Dermis microvascular lymphatic vessel endothelial cell (primary cell): ENCODE data around the gene CDH13. TPM values are rescaled to one million over a fixed set of nuclear protein-coding genes. Genes with fewer than 3 reads are reported as not detected.

Source experiments
- DNase-seq, 2 donors: peaks; one replicate each; pipeline versions ENCODE4 v3.0.0 to v3.0.0-alpha.2; 2010; ENCODE audit warnings: low read depth in 2 of 2
- total RNA-seq: library from RNA; depleted of rRNA; stranded (reverse); fragments of >200 nt; gene quantifications from 2 replicates; pipeline ENCODE4 v1.2.1, GENCODE V29; 2014

Gene CDH13
- total RNA-seq, 1 donor from 2014 or later = 68.9 TPM

DNA sequence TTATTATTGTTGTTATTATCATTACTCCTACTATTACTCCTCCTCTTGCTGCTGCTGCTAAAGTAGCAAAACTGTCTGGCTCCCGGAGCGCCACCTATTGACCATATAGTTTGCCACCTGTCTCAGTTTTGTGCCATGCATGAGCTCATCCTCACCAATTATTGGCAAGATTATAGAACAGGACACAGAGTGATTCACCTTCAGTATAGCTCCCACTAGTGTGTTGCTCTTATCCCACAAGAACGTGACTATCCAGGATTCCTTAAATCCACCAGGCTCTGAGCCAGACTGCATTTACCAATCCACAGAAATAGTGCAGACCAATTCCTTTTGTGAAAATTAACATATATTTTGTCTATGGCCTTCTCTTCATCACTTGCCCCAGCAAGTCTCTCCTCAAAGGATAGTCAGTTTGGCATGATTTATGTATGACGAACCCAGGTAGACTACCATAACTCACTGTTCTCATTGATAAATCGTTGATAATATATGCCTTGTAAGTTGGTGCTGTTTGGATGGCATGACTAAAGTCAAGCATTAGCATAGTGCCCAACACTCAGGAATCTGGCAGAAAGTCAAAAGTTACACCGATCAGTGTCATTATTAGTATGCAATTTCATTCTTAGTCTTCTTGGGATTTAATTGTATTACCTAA lies 775.5 kb downstream of the CDH13 start:
- no peak for DNase-seq

DNA sequence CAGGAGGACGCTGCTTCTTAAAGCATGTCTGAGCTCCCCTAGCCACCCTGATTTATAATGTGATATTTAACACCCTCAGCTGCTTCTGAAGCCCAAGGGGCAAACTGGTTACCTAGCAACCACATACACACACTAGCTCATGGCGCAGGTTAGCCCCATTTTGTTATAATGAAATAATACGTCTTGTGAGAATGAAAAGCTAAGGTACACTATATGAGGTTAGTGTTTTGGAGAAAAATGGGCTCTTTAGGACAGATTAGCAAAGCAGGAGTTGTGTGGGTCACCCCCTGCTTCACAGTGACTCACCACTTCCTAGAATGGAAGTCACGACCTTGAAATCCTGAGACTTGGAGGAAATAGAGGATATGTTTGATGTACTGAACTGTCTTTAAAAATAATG lies 776.2 kb downstream of the CDH13 start:
- peak in 1 of 2 donors; percentile 61 for DNase-seq

DNA sequence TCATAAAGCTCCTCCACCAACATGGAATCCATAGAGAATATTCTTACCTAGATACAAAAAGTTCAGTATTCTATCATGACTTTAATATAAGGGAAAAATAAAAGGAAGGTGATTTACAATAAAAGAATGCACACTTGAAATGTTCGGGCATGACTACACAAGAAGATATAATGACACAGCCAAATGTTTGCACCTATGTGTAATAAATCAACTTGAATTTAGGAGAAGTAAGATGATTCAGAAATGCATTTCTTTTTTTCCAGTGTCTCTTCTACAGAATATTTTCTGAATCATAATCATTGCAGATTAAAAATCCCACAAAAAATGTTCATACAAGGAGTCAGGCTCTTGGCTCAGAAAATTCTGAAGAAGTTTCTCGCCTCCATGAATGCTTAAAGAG lies 777.0 kb downstream of the CDH13 start:
- DNase-seq = peak in 1 of 2 donors; percentile 26

DNA sequence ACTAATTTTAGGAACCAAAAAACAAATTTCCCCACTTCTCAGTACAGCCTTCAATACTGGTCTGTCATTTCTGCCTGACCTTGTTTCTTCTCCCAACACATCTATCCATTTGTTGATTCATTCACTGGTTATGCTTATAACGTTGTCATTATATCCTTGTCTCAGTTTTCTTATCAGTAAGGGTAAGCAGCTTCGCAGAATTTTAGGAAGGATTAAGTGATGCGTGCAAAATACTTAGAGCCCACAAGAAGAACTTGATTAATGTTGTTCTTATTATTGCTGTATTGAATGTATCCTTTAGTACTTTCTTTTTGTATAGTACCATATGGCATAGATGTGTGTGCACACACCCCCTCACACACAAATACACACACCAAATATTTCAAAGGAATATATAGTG lies 777.5 kb downstream of the CDH13 start:
- no peak for DNase-seq

DNA sequence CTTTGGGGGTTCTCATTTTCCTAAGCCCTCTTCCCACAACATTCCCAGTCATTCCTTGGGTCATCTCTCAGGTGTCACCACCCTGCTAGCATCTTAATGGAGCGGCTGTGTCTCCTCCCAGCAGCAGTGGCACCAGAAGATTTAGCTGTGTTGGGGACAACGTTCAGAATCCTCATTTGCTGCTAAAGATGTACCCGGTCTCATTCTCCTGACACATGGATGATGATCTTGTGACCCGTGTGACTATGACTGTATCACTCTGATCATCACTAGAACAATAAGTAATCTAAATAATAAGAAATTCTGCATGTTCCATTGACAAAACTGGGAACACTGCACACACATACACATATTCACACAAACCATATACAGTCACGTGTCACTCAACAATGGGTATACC lies 781.2 kb downstream of the CDH13 start:
- no peak for DNase-seq

DNA sequence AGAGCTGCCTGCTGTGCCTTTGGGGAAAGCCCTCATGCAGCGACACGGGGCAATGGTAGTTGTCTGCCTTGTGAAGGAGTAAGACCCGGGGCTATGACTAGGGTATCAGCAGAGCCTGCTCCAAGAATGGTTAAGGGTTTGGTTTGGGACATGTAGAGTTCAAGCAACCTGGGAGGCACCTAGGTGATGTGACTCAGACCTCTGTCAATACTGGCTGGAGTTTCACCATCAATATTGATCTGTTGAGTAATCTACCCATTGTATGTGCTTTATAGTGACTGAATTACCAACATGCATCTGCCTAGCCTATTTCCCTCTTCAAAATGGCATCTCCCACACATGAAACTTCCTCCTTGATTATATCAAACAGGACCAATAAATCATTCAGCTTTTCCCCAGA lies 782.6 kb downstream of the CDH13 start:
- no peak for DNase-seq

DNA sequence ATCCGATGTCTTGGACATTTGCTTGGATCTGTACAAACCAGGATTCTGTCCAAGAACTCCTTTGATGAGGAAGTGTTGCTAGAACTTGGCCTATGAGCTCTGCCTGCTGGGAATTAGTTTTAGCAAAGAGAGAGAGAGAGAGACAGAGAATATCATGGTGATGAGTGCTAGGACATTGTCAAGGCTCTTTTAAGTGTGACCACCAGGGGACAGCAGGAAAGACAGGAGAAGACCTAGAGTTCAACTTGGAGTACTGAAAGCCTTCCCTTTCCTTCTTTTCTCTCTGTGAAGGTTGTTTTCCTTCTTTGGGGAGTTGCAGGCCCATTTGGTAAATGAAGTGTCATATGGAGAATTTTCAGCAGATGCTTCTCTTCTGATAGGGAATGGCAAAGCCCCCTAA lies 791.8 kb downstream of the CDH13 start:
- DNase-seq = no peak

DNA sequence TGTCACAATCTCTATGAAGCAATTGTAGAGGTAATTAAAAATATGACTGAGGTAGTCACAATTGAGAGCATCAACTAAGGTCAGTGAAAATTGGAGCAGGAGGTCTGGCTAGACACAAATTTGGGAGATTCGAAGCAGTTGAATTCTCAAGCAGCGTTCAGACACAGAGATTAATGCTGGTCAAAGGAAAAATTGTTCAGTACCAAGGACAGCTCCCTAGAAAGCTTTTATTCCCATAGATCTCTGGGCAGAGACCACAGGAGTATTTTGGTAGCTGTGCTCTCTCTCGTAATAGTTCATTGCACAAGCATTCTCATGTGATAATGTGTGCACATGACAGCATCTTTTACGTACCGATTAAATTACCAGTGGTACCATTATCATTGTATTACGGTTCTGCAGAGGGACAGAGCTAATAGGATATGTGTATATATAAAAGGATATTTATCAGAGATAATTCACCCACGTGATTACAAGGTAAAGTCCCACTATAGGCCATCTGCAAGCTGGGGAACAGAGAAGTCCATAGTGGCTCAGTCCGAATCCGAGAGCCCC lies 793.5 kb downstream of the CDH13 start:
- DNase-seq = peak; percentile 18 to 45

DNA sequence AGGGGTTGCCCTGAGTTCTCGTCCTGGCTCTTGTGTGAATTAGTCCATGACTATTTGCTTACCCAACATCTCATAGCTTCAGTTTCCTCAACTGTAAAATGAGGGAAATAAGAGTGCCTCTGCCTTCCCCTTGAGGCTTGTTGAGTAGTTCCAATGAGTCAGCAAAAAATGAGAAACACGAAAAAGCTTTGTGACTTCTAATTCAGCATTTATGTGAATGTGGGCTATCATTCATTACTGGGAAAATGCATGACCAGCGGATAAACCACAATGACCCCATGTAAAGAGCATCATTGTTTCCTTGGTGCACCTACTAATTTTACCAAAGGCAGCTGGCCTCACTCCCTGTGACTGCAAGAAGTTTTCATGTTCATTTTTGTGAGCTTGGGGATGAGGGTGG lies 806.4 kb downstream of the CDH13 start:
- DNase-seq = no peak

DNA sequence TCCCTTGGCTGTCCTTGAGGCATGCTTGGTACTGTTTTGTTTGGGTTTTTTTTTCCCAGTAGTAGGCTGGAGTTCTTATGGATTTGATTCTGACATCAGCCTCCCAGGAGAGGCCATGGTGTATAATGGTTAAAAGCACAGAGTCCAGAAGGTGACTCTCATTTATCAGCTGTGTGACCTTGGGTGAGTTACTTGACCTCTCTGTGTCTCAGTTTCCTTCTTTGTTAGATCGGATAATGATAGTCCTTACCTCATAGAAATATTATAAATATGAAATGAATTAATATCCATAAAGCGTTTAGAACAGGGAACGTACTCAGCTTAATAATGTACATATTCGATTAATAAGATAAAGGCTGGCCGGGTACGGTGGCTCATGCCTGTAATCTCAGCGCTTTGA lies 810.3 kb downstream of the CDH13 start:
- no peak for DNase-seq

DNA sequence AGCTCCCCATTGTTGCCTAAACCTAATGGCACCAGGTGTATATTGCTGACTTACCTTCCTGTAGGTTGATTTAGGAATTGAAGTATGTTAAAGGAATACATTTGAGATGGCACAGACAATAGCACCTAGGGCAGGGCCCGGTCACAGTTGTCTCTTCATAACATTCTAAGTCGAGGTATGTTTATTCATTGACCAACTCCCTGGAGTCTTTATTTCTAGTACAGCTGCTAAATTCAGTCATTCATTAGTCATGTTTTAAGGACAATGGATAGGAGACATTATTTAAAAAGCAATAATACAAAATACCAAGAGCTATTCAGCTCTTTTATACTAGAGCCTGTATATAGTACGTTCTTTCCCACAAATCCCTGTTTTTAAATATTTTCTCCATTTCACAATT lies 811.6 kb downstream of the CDH13 start:
- no peak for DNase-seq

DNA sequence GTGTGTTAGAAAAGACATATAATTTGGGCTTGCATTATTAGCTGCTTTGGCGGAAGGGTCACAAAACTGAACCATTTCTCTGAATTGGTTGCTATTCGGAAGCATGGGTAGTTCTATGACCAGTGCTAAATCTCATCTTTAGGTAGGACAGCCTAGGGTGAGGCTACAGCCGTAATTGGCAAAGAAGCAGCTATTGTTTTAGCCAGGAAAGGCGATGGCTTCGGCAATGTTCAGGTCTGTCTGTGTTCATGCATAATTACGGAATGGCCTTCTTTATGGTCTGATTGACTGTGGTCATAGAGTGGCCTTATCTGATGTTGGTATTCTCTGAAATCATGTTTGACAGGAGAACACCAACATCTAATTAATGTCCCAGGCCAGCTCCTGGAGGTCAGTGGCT lies 812.6 kb downstream of the CDH13 start:
- DNase-seq = no peak

DNA sequence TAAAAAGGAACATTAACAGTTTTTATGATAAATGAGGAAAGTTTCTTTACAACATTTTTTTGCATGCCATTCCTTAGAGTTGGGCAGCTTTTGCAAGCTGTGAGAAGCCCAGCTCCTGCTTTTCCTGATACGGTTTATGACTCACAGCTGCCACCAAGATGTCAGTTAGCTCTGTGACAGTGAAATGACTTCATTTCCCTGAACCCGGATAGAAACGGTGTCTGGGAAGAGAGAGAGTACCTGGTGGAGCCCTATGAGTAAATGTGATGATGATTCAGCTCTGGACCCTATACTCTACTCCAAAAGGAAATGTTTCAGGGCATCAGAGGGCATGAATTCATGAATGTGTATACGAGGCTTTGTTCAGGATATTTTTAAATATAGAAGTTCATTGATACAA lies 814.7 kb downstream of the CDH13 start:
- peak in 1 of 2 donors; percentile 55 for DNase-seq

DNA sequence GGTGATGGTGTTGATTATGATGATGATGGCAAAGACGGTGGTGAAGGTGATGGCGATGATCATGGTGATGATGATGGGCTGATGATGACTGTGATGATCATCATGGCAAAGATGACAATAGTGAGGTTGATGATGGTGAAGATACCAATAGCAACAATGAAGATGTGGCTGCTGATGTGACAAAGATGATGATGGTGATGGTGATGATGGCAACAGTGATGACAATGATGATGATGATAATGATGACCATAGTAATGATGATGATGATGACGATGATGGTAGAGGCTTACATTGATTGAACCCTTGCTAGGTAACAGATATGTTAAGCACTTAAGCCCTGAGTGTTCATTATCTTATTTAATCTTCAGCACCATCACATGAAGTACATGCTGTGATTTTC lies 817.2 kb downstream of the CDH13 start:
- no peak for DNase-seq

DNA sequence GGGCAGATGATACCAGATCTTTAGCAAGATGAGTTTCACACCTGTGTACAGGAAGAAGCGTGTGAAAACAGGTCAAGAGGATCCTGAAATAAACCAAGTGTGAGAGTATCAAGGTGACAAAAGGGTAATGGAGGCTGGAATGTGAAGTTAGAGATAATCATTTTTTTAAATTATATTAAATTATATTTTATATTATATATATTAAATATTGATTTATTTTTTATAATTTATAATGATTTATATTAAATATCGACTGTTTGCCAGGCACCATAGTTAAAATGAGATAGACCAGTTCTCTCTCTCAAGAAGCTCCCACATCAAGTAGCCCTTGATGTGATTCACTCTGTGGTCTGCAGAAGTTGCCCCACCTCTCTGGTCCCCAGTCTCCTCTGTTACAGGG lies 820.8 kb downstream of the CDH13 start:
- no peak for DNase-seq

DNA sequence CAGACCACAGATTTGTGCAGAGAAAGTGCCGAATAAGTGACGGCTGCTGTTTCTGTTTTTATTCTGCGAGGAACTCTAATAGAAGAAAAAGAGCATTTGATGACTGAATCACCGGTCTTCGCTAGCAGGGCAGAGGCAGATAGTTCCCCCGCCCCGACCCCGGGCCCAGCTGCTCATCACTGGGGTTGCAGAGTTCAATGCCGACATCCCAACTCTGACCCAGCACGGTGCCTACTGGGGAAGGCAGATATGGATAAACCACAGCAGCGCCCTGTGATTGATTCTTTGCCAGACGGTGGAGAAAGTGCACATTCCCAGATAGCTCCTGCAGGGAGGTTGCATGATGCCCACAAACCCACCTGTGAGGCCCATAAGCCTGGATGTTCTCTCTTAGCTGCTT lies 823.1 kb downstream of the CDH13 start:
- DNase-seq = no peak

DNA sequence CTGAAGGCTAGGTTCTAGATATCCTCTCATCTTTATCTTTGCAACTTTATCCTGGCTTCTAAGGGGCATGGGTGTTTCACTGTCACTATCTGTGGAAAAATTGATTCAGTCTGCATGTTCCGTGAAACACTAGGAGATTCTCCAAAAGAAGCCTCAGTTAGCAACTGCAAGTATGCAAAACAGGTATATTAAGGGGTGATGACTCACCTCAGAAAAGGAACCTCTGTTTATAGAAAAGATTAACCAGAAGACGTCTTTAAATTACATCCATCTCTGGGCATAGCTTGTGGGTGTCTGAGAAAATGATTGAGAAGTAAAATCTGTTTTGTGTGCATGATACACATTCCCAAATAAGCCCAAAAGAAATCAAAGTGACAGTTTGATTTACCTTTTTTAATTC lies 827.2 kb downstream of the CDH13 start:
- no peak for DNase-seq

DNA sequence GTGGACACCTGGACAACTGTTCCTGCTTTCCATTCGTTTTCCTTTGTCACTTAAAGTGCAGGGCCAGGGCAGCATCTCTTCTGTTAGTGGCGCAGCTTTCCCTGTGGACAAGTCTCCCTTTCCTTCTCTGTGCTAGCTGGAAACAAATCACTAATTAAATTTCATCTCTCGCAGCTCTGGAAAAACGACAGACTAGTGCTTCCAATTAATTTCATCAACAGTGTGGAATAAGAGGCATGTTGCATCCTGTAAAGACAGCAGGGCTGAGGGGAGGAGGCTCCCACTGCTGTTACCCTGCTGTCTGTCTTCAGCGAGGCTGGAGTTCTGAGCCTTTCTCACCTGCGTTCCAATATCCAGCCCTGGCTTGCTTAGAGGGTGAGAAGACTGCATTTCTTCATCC lies 828.9 kb downstream of the CDH13 start:
- DNase-seq = no peak

DNA sequence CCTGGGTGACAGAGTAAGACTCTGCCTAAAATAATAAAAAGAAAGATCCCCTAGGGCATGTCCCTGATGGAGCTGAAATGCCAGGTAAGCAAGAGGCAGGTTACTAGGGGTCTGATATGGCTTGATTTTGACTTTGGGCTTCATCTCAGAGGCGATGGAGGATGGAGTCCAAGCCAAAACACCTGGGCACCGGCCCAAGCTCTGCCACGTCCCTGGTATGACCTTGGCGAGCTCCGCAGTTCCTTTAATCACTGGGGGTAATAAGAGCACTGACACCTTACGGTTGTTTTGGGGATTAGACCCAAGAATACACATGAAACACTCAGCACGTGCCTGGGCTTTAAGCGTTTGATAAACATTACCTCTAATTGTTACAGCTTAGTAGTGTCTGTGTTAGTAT lies 830.2 kb downstream of the CDH13 start:
- no peak for DNase-seq

DNA sequence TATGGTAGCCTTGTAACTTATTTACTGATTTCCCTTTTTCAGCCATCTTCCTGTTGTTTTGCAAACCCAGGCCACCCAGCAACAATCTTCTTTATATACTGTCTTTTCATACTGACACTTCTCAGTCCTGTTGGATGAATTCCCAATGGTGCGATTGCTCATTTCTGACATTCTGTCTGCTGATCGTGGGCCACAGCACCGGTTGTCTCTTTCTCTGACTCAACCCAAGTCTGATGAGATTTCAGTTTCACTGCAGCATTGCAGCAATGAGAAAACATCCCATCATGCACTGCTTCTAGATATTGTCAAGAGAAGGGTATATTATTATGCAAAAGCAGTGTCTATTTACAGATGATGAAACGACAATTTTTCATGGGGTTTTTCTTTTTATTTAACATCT lies 831.8 kb downstream of the CDH13 start:
- DNase-seq = no peak

DNA sequence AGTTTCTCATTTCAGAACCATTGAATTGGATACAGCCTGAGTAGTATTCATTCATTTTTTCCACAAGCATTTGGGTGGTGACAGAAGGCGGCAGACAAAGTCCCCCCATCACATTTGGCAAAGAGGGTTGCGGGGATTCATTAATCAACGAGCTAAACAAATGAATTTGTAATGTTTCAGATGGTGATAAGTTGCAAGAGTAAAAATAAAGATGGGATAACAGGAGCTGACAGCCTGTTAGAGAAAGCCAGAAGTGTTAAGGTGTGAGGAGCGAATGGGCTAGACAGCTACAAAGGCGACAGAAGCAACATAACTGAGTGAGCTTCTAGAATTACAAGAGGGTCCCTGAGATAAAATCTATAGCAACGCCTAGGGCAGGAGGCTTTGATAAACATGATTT lies 838.2 kb downstream of the CDH13 start:
- no peak for DNase-seq

DNA sequence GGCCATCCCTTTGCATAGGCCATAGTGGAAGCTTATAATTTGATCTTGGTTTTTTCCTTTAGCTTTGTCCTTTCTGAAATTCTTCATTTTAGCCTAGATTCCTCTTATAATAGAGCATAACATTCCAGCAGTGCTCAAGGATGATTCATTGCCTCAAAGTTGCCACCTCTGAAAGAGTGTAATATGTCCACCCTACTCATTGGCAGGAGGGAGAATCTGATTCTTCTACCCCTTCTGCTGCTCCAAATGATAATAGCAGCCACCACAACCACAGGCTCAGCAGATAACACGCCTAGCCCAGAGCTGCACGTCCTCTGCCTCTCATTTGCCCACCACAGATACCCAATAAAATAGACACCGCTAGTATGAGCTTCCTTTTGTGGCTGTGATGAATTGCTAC lies 843.6 kb downstream of the CDH13 start:
- no peak for DNase-seq

DNA sequence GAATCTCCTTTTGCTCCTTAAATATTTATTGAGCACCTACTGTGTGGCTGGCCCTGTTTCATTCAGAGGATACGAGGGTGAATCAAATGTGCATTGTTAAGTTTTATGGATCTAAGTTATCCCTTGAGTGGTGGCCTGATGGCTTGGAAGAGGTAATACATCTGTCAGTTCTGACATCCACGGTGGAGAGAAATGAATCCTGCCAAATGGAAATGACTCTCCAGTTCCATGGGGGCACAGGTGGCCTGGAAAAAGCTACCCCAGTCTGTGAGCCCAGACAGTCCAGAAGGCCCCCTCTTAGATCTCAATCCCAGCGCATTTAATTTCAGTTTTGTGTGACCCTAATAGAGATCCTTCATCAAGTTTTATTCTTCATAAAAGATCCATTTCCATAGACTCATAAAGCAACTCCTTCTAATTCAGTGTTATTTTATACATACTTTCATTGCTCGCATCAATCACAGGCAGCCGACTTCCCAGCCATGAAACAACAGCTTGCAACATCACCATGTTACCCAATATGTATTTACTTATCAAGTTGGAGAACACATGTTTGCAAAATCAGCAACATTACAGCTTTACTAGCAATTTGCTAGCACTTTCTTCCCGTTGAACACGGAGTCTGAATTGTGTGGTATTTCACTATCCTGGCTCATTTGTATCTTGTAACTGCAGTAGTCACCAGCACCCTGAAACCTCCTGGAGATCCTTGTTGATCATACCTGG lies 846.2 kb downstream of the CDH13 start:
- DNase-seq = no peak
